Measurements from ENCODE around the gene ZNF532. TPM values are rescaled to one million over a fixed set of nuclear protein-coding genes. Genes with fewer than 3 reads are reported as not detected.

ZNF532 gene
- total RNA-seq, 1 experiment from 2014 or later: 258 TPM

DNA sequence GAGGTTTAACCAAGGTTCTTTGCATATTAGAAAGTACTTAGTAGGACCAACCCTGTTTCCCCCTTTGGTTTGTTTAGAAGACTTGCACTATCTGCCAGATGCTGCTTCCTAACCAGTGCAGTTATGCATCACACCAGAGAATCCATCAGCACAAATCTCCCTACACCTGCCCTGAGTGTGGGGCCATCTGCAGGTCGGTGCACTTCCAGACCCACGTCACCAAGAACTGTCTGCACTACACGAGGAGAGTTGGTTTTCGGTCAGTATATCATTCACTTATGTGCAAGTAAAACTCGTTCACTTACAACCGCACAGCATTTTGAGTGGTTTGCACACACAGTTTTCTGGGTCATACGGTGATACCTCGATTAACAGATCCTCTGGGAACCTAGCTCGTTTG is 69.7 kb downstream of the ZNF532 start:
- Histone ChIP-seq H3K9ac (ENCODE audit: extremely low read depth, insufficient read length, low read length) (no peak overlapping the region), H3K4me2 (ENCODE audit: insufficient read depth, insufficient read length, low read length) (no peak overlapping the region), H3K4ac (ENCODE audit: low read depth, low read length) (no peak overlapping the region), H2AFZ (ENCODE audit: low read length) (no peak overlapping the region), H4K20me1 (ENCODE audit: control insufficient read depth, insufficient read depth, insufficient read length) (no peaks in the 10 kb centered on the region), H2BK12ac (ENCODE audit: insufficient read length, low read depth, low read length) (no peak overlapping the region), H2BK15ac (ENCODE audit: low read depth, low read length) (no peak overlapping the region), H3T11ph (ENCODE audit: low read length) (no peak overlapping the region), H4K5ac (ENCODE audit: insufficient read length, low read depth, low read length) (no peak overlapping the region), H3K23ac (ENCODE audit: insufficient read length, low read depth, low read length) (no peak overlapping the region), H3K9me3 (ENCODE audit: control insufficient read depth, low read depth, low read length) (no peaks in the 10 kb centered on the region), H3K79me1 (ENCODE audit: insufficient read depth, low read depth, low read length, poor library complexity, severe bottlenecking) (peaks cover 4% of the 10 kb centered on the region), H2BK20ac (ENCODE audit: low read depth, low read length, poor library complexity, severe bottlenecking) (no peak overlapping the region), H3K79me2 (ENCODE audit: insufficient read depth, low read length) (peaks cover 21% of the 10 kb centered on the region; the same call in 1 of the 2 replicates), H3K14ac (ENCODE audit: insufficient read depth, low read length) (no peak overlapping the region), H2AK5ac (ENCODE audit: insufficient read length, low read length) (no peak overlapping the region), H3K18ac (ENCODE audit: insufficient read length, low read depth, low read length) (no peak overlapping the region), H3K4me1 (ENCODE audit: insufficient read depth, low read length) (no peaks in the 10 kb centered on the region), H3K56ac (ENCODE audit: insufficient read length, low read depth, low read length) (no peak overlapping the region), H4K91ac (ENCODE audit: insufficient read length, low read depth, low read length) (no peak overlapping the region), H3K27ac (ENCODE audit: insufficient read length, low read depth, low read length) (no peak overlapping the region), H3K23me2 (ENCODE audit: insufficient read length, low read depth, low read length, poor library complexity, severe bottlenecking) (no peaks in the 10 kb centered on the region), H2BK5ac (ENCODE audit: insufficient read length, low read length) (no peak overlapping the region), H2BK120ac (ENCODE audit: low read depth, low read length, poor library complexity, severe bottlenecking) (no peak overlapping the region), H4K8ac (replicated peaks; ENCODE audit: insufficient read length, low read depth, low read length) (no peak overlapping the region), H3K27me3 (ENCODE audit: insufficient read depth, low read length) (no peaks in the 10 kb centered on the region)
- DNase-seq: no peak
- Mint-ChIP-seq H3K27ac (peak overlapping the region in 2 of 3 experiments; percentile 49 to 50; a peak in 3 of 7 replicates), H3K36me3 (ENCODE audit: insufficient read depth in 1 of 3, low read depth in 3 of 3) (peaks cover 47 to 68% (median 62%) of the 10 kb centered on the region in 3 experiments), H3K9me3 (no peaks in the 10 kb centered on the region), H3K4me3 (no peak overlapping the region), H3K27me3 (ENCODE audit: low read depth) (no peaks in the 10 kb centered on the region), H3K4me1 (peaks cover 12 to 16% of the 10 kb centered on the region in 2 experiments)
- TF ChIP-seq, protein P1, sequence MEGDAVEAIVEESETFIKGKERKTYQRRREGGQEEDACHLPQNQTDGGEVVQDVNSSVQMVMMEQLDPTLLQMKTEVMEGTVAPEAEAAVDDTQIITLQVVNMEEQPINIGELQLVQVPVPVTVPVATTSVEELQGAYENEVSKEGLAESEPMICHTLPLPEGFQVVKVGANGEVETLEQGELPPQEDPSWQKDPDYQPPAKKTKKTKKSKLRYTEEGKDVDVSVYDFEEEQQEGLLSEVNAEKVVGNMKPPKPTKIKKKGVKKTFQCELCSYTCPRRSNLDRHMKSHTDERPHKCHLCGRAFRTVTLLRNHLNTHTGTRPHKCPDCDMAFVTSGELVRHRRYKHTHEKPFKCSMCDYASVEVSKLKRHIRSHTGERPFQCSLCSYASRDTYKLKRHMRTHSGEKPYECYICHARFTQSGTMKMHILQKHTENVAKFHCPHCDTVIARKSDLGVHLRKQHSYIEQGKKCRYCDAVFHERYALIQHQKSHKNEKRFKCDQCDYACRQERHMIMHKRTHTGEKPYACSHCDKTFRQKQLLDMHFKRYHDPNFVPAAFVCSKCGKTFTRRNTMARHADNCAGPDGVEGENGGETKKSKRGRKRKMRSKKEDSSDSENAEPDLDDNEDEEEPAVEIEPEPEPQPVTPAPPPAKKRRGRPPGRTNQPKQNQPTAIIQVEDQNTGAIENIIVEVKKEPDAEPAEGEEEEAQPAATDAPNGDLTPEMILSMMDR (conservative IDR thresholded peaks at IDR 0.05): no peak
- no CpG with 5 or more reads among the region's 9 CpGs for WGBS (ENCODE audit: extremely low coverage, insufficient read length, low lambda C conversion rate)

Measured in H9 (cell line).